ENCODE data around the gene TLE2.
"Not testable (repeated sequence)": the region's sequence is repeated elsewhere in the genome, so short reads cannot be mapped to it uniquely, and the experiment has no call there.

The TLE2 gene

DNA sequence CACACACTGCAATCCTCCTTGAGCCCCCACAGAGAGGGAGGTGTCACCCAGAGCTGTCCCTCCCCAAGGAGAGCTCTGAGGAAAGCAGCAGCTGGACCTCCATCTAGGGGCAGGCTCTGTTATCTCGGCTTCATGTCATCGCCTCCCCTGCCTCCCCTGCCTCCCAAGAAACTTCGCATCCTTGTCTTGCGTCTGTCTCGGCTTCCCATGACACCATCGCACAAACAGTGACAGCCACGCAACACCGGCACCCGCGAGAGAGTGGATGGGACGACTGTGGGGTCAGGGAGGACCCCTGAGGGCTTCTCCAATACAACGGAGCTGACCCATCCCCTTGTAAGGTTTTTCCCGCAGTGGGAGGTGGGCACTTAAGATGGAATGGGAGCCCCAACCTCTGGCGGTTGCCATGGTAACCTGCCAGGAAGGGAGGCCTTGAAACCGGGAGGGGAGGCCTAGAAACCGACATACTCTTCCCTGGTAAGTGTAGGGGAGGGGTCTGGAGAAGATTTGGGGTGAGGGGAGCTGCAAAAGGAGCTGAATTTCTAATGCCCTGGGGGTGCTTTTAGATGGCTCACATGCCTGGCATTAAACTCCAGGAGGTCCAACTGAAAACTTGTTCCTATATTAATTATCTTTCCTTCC, 16.3 kb downstream of the TLE2 start:
- FAIRE-seq = no peak

DNA sequence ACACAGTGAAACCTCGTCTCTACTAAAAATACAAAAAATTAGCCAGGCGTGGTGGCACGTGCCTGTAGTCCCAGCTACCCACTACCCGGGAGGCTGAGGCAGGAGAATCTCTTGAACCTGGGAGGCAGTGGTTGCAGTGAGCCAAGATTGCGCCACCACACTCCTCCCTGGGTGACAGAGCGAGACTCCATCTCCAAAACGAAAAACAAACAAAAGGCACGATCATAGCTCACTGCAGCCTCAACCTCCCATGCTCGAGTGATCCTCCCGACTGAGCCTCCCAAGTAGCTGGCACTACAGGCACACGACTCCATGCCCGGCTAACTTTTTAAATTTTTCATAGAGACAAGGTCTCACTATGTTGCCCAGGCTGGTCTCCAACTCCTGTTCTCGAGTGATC, 17.0 kb downstream of the TLE2 start:
- FAIRE-seq = not testable (repeated sequence)

DNA sequence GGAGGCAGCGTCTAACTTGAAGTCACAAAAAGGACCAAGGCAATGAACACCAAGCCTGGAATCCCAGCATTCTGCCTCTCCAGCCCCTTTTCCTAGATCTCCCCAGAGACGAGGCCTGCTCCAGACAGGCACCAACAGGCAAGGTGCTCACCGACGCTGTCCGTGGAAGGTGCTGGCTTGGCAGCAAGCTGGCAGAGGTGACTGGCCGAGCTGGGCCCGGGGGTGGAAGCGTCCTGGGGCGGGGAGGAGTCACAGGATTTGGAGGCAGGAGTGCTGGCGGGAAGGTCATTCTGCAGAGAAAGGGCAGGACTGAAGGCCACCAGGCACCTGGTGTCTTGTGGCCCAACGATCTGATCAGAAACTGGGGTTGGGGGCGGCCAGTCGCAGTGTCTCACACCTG, 18.2 kb downstream of the TLE2 start:
- FAIRE-seq = no peak

DNA sequence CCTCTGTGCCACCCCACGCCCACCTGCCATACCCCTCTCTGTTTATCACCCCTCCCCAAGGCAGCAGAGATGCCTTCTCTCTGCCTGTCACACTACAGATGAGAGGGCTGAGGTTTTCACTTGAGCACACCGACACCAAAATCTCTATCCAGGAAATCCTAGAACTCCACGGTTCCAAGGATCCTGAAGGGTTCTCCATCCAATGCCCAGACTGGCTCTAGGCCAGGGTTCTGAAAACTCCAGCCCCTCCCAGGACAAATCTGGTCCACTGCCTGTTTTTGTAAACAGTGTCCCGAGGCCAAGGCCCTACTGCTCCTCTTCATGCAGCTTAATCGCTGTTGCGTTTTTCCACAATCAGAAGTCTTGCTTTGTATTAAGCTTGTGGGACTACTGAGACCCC, 20.1 kb downstream of the TLE2 start:
- no peak for FAIRE-seq

DNA sequence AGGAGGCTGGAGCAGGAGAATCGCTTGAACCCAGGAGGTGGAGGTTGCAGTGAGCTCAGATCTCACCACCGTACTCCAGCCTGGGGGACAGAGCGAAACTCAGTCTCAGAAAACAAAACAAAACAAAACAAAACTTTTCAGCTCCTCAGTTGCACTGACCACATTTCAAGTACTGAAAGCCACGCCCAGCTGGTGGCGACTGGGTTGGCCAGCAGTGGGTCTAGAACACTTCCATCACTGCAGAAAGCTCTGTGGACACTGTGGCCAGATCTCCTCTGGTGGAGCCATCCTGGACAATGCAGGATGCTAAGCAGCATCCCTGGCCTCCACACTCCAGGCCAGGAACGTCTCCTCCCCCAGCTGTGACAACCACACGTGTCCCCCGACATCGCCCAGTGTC, 21.1 kb downstream of the TLE2 start:
- no peak for FAIRE-seq

DNA sequence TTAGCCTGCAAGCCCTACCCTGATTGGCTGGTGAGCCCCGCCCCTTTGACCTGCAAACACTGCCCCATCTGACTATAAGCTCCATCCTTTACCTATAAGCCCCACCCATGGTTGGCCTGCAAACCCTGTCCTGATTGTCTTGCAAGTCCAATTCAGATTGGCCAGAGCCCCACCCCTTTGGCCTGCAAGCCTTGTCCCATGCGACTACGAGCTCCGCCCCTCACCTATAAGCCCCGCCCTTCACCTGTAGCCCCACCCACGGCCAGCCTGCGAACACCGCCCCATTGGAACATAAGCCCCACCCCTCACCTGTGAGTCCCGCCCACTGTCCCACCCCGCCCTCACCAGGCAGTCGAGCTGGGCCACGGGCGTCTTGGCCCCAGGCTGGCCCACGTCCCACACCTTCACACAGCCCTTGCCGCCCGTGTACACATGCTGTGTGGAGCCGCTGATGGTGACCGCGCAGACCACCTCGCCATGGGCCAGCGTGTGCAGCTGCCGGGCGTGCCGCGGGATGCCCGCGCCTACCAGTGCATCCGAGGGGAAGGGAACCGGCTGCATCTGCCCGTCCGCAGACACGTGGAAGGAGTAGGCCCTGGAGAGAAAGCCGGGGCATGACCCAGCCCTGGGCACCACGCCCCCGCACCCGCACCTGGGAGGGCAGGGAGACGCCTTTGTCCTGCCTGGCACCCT, 22.9 kb downstream of the TLE2 start:
- no peak for FAIRE-seq

DNA sequence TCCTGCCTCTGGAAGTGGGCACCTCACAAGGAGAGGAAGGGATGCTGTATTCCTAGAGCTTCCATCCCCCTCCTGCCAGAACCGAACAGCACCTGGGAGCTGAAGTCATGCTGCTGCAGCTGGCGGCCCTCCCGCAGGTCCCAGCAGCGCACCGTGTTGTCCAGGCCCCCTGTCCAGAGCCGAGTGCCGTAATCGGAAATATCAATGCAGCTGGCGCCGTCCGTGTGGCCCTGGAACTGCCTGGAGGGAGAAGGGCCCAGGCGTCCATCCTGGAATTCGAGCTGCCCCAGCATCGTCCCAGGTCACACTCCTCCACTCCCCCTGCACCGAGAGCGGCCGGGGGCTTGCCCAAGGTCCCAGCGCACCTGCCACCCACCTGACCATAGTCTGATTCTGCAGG, 23.7 kb downstream of the TLE2 start:
- no peak for FAIRE-seq

DNA sequence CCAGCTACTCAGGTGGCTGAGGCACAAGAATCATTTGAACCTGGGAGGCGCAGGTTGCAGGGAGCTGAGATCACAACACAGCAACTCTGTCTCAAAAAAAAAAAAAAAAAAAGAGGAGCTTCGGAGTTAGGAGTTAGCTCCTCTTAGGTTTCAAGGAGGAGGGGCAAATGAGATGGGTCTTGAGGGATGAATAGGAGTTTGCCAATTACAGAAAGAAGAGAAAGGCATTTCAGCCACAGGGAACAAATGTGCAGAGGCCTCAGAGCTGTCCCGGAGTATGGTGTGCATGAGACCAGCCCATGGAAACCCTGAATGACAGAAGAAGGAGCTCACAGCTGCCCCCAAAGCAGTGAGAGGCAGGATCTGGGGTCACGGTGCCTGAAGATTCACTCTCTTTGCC, 24.6 kb downstream of the TLE2 start:
- no peak for FAIRE-seq

DNA sequence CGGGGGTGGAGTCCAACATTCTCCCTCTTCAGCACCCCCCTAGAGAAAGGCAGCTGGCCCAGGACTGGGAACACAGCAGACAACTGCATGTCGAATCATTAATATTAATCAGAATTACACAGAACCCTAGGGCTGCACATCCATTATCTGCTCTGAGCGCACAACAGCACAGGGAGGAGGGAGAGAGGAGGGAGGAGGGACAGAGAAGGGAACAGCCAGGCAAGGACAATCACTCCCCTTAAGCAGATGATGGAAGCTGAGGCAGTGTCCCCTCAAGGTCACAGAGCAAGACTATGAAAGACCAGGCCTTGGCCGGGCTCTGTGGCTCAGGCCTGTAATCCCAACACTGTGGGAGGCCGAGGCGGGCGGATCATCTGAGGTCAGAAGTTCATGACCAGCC, 26.0 kb downstream of the TLE2 start:
- FAIRE-seq = no peak

DNA sequence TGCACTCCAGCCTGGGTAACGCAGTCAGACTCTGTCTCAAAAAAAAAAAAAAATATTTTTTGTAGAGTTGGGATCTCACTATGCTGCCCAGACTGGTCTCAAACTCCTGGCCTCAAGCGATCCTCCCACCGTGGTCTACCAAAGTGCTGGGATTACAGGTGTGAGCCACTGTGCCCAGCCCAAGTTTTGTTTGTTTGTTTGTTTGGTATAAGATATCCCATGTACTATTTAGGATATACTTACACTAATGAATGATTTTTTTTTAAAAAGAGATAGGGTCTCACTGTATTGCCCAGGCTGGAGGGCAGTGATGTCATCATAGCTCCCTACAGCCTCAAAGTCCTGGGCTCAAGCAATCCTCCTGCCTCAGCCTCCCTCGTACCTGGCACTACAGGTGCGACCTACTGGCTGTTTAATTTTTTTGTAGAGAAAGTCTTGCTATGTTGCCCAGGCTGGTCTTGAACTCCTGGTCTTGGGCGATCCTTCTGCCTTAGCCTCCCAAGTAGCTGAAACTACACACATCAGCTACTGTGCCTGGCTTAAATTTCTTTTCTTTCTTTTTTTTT, 27.8 kb downstream of the TLE2 start:
- FAIRE-seq = no peak

DNA sequence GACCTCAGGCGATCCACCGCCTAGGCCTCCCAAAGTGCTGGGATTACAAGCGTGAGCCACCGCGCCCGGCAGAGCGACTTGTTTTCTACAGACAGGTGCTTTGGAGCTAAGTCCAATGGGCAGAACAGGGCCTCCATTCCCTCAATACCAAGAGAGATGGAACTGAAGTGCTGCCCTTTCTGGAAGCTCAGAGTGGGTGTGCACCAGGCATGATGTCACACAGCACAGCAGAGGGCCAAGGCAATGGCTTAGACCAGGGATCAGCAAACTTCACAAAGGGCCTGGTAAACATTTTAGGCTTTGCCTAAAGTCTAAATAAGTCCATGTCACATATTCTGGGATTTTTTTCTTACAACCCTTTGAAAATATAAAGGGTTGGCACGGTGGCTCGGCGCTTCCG, 30.4 kb downstream of the TLE2 start:
- FAIRE-seq = no peak

DNA sequence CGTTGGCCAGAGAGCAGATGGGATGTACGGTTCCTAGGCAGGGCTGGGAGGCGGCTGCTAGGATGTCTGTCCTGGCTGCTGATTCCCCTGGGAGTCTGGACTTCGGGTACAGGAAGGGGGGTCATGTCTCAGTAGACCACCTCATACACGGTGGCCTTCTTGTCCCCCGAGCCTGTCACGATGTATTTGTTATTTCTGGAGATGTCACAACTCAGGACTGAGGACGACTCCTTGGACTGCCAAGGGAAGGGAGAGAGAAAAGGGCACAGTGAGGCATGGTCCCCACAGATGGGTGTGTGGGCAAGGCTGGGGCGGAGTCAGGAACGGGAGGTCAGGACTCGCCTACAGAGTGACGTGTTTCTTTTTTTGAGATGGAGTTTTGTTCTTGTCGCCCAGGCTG, 31.4 kb downstream of the TLE2 start:
- no peak for FAIRE-seq

DNA sequence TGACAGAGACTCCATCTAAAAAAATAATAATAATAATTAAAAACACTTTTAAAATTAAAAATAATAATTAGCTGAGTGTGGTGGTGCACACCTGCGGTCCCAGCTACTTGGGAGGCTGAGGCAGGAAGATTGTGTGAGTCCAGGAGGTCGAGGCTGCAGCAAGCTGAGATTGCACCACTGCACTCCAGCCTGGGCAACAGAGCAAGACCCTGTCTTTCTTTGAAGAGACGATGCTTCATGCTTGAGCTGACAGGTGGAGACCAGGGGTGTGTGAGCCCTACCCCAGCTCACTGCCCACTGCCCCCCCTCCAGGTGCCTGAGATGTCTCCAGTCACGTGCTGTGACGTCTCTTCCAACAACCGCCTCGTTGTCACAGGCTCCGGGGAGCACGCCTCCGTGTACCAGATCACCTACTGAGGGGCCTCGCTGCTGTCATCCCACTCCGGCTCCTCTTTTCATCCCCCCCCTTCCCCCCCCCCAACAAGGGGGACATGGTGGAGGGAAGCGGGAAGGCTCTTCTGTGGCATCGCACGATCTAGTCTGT, 34.4 kb downstream of the TLE2 start:
- FAIRE-seq = no peak

DNA sequence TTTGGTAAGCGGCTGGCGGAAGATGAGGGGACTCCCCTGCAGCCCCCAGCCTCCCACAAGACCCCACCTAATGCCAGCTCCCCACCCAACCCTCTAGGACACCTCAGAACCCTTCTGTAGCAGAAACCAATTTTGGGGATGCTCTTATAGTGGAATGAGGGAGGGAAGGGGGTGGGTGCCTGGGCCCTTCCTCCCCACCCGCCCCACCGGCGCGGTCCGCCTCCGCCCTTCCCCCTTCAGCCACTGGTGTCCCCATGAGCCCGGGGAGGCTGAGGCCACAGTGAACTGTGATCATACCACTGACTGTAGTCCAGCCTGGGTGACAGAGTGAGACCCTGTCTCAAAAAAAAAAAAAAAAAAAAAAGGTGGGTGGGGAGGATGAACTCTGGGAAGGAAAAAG, 35.5 kb downstream of the TLE2 start:
- no peak for FAIRE-seq

DNA sequence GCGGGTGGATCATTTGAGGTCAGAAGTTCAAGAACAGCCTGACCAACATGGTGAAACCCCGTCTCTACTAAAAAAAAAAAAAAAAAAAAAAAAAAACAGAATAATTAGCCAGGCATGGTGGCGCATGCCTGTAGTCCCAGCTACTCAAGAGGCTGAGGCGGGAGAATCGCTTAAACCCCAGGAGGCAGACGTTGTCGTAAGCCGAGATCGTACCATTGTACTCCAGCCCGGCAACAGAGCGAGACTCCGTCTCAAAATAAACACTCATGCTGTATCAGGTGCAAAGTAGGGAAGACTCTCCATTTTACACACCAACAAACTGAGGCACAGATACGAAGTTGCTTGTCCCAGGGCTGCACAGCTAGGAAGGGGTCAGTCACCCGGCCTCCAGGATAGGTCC, 36.1 kb downstream of the TLE2 start:
- FAIRE-seq = no peak

DNA sequence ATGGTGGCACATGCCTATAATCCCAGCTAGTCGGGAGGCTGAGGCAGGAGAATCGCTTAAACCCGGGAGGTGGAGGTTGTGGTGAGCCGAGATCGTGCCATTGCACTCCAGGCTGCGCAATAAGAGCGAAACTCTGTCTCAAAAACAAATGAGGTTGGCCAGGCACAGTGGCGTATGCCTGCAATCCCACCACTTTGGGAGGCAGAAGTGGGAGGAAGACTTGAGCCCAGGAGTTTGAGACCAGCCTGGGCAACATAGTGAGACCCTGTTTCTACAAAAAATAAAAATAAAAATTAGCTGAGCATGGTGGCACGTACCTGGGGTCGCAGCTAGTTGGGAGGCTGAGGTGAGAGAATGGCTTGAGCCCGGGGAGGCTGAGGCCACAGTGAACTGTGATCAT, 36.7 kb downstream of the TLE2 start:
- not testable (repeated sequence) for FAIRE-seq

DNA sequence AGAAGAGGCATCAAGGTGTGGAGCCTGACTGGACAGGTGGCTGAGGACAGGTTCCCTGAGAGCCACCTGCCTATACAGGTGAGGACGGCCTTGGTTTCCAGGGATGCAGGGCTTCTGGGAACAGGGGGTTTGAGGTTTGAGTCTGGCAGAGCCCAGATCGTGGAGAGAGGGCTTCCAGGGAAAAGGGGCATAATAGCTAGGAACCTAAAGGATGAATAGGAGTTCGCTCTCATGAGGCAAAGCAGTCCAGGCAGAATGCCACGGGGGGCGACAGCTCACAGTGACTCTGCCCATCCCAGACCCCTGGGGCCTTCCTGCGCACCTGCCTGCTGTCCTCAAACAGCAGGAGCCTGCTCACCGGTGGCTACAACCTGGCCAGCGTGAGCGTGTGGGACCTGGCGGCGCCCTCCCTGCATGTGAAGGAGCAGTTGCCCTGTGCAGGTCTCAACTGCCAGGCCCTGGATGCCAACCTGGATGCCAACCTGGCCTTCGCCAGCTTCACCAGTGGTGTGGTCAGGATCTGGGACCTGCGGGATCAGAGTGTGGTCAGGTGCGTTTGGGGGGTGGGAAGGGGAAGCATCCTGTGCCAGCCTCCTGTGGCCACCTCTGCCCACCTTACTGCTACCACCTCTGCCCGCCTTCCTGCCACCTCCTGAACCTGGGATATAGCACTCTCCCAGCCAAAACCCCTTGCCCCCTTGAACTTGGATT, 39.7 kb downstream of the TLE2 start:
- FAIRE-seq = no peak

DNA sequence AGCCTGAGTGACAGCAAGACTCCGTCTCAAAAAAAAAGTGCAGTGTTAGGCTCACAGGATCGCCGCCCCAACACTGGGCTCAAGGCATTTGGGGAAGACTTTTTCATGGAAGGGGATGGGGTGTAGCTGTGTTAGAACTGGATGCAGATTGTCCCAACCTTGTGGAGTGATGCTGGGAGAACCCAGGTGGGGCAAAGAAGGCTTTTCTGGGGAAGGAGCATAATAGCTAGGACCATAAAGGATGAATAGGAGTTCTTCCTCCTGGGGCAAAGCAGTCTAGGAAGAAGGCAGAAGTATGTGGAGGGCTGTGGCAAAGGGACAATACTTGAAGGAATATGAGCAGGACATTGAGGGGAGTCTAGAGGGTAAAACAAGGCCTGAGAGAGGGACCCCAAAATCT, 40.5 kb downstream of the TLE2 start:
- FAIRE-seq = no peak

DNA sequence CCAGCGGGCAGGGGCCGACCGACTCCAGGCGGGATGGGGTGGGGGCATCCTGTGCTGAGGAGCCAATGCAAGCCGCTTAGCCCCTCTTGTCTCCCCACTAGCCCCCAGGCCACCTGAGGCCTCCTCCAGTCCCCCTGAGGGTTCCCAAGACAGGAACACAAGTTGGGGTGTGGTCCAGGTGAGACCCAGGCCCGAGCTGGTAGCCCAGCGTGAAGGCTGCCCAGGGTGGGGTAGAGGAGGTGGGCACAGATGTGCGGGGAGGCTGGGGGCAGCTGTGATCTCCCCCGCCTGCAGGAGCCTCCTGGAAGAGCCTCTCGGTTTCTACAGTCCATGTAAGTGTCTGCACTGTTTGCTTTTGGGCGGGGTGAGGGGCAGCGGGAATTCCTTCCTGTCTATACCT, 41.3 kb downstream of the TLE2 start:
- no peak for FAIRE-seq

DNA sequence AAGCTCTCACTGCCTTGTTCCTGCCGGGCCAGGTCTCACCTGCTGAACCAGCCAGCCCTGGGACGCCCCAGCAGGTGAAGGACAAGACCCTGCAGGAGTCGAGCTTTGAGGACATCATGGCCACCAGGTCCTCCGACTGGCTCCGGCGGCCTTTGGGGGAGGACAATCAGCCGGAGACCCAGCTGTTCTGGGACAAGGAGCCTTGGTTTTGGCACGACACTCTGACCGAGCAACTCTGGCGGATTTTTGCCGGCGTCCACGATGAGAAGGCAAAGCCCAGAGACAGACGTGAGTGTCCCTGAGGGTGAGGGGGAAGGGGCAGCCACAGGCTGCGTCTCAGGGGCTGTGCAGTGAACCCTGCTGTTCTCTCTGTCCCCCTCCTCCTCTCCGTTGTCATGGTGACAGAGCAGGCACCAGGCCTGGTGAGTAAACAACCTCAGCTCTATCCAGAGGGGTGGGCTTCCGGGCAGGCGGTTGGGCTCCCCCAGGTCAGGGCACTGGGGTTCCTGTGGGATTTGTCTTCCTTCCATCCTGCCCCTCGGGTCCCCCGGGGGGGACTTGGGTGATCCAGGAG, 42.0 kb downstream of the TLE2 start:
- FAIRE-seq = no peak

DNA sequence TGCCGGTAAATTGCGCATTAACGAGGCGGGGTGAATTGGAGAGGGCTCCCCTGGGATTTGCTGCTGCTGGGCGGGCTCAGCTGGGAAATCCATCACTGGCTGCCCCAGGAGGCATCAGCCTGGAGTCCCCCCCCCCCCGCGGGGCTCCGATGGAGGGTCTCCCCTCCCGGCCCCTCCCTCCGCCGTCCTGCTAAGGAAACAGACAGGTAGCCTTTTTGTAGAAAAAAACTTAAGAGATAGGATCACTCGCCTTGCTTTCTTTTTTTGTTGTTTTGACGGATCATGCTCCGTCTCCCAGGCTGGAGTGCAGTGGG, 44.9 kb downstream of the TLE2 start:
- no peak for FAIRE-seq

DNA sequence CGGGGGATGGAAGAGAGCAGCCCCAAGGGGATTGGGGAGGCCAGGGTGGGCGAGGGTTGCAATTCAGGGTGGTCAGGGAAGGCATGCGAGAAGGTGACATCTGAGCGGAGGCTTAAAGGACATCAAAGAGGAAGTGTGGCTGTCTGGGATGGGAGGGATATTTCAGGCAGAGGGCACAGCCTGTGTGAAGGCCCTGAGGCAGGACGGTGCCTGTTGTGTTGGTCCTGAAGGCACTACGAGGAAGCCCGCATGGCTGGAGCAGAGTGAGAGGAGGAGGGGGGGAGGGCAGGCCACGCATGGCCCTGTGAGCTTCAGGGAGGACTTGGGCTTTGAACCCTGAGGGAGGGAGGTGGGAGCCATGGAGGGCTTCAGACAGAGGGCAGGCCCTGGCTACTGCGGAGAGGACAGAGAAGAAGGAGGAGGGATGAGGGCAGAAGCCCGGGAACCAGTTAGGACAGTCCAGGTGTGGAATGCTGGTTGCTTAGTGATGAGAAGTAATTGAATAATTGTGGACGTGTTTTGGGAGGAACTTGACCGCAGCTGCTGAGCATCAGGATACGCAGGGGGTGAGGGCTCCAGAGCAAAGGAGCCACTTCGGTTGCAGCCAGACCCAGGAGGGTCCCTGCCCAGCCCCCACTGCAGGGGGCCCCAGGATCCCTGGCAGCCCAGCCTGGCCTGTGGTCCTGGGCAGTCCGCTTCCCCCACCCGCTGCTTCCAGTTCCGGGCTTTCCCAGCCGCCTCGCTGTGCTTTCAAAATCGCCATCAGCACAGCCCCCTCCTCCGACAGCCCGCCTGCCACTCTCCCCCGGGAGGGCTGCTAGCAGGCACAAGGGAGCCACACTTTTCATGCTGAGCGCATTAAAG, 45.5 kb downstream of the TLE2 start:
- FAIRE-seq = no peak

DNA sequence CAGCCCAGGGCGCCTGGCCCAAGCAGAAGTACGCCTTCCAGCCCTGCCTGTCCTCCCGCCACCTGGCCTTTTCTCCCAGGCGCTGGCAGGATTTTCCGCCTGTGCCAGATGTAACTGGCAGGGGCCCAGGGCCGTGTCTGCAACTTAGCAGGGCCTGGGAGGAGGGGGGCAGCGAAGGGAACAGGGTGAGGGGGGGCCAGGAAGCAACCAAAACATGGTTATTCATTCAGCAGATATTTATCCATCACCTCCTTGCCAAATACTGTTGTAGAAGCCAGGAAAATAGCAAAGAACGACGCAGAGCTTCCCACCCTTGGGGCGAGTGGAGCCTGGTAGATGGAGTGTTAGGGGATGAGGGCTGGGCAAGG, 46.1 kb downstream of the TLE2 start:
- FAIRE-seq = no peak
